K562 (cell line): ENCODE data around the gene SLC25A36. TPM values are rescaled to one million over a fixed set of nuclear protein-coding genes. Genes with fewer than 3 reads are reported as not detected.

Experiments used
- ATAC-seq: fragments of 200-7000 bp; cut with Tn5 transposase; 3 replicates; pipeline ENCODE4 v1.9.1; 2020; ENCODE audit warnings: moderate library complexity
- BruUV-seq: library from RNA; stranded (reverse); fragments of 400-500 nt; replicated peaks from 2 replicates; lab custom pipeline; 2021; lab: Mats Ljungman, UMichigan
- CTCF ChIA-PET: fragments of 300-600 bp; formaldehyde crosslinking; extraction: SDS; loops from one replicate; lab custom pipeline; 2021; ENCODE audit warnings: low intra/inter-chr PET ratio; lab: Yijun Ruan, JAX
- POLR2A ChIA-PET: fragments of 300-600, 350-650 bp; sonication (Branson Sonifier 250); formaldehyde crosslinking; extraction: SDS; loops from one replicate; lab custom pipeline; 2021; ENCODE audit warnings: antibody characterized with exemption, inconsistent platforms; lab: Yijun Ruan, JAX
- DNase-seq, 4 experiments: peaks; one replicate each; pipeline versions ENCODE4 v3.0.0 to v3.0.0-alpha.2; 2011 to 2018; ENCODE audit warnings: low spot score in 3 of 4, mixed read lengths in 3 of 4; ENCODE audit errors: extremely low read depth in 1 of 4
- FAIRE-seq: peaks from 2 replicates; lab custom pipeline; 2011; peaks lifted over from hg19 to GRCh38; lab: Jason Lieb, UNC
- H2AFZ ChIP-seq: 2 replicates; pipeline ENCODE4 v1.6.0; 2011; ENCODE audit warnings: low read depth, low read length, control low read depth, inconsistent platforms
- H3K27ac ChIP-seq: fragments of 200-600 bp; 3 replicates; pipeline ENCODE4 v1.8.0; 2011; ENCODE audit warnings: low read depth, mild to moderate bottlenecking, control low read depth, inconsistent platforms, low read length, moderate library complexity, mixed read lengths; ENCODE audit errors: extremely low read depth
- H3K27me3 ChIP-seq, 2 experiments: fragments of 300-600 bp in 1 of 2; 2 replicates in 1 of 2; 3 replicates in 1 of 2; pipeline versions ENCODE4 v1.6.0 to v1.8.0; 2011; ENCODE audit warnings: inconsistent platforms in 2 of 2, low read length in 2 of 2, mild to moderate bottlenecking in 1 of 2, mixed read lengths in 1 of 2, moderate library complexity in 1 of 2; ENCODE audit not compliant: control insufficient read depth in 2 of 2, insufficient read depth in 2 of 2
- H3K36me3 ChIP-seq: fragments of 300-600 bp; 3 replicates; pipeline ENCODE4 v1.8.0; 2011; ENCODE audit warnings: mild to moderate bottlenecking, low read length, inconsistent platforms; ENCODE audit not compliant: control insufficient read depth, insufficient read depth
- H3K4me1 ChIP-seq, 2 experiments: fragments of 200-600 bp in 1 of 2; replicated peaks in 1 of 2; 2 replicates in 1 of 2; 3 replicates in 1 of 2; pipeline versions ENCODE4 v1.5.1 to v1.8.0; 2011; ENCODE audit warnings: inconsistent platforms in 2 of 2, low read length in 2 of 2, mild to moderate bottlenecking in 1 of 2, mixed read lengths in 1 of 2, moderate library complexity in 1 of 2; ENCODE audit not compliant: control insufficient read depth in 2 of 2, insufficient read depth in 2 of 2
- H3K4me2 ChIP-seq: 2 replicates; pipeline ENCODE4 v1.6.1; 2011; ENCODE audit warnings: low read length, control low read depth, inconsistent platforms, mixed read lengths; ENCODE audit not compliant: insufficient read depth
- H3K4me3 ChIP-seq: fragments of 200-600 bp; sonication (generic), shearing (Covaris generic); 2 replicates; pipeline ENCODE4 v1.5.1; 2016; ENCODE audit warnings: control low read depth, inconsistent platforms
- H3K79me2 ChIP-seq: fragments of 200-600 bp; 3 replicates; pipeline ENCODE4 v1.8.0; 2011; ENCODE audit warnings: low read length, inconsistent platforms; ENCODE audit not compliant: control insufficient read depth, insufficient read depth
- H3K9ac ChIP-seq, 2 experiments: 2 replicates each; pipeline versions ENCODE4 v1.6.0 to v1.6.1; 2011; ENCODE audit warnings: low read depth in 2 of 2, low read length in 2 of 2, control low read depth in 1 of 2, inconsistent platforms in 1 of 2, mild to moderate bottlenecking in 1 of 2, mixed read lengths in 1 of 2; ENCODE audit not compliant: insufficient read depth in 1 of 2
- H3K9me1 ChIP-seq: one replicate; pipeline ENCODE4 v1.6.0; 2011; ENCODE audit warnings: inconsistent platforms, mild to moderate bottlenecking, low read length, moderate library complexity; ENCODE audit not compliant: control insufficient read depth, insufficient read depth
- H3K9me3 ChIP-seq: replicated peaks from 2 replicates; pipeline ENCODE4 v1.5.1; 2011; ENCODE audit warnings: low read depth, low read length, inconsistent platforms; ENCODE audit not compliant: control insufficient read depth, insufficient read depth
- H4K20me1 ChIP-seq: replicated peaks from 2 replicates; pipeline ENCODE4 v1.6.1; 2011; ENCODE audit warnings: low read length, inconsistent platforms, mixed read lengths; ENCODE audit not compliant: control insufficient read depth, insufficient read depth
- CTCF ChIP-seq, 3 experiments: IDR thresholded peaks in 2 of 3; conservative IDR thresholded peaks in 1 of 3; 2 replicates each; pipeline ENCODE4 v1.5.1; 2011 to 2012; ENCODE audit warnings: low read length in 3 of 3, mild to moderate bottlenecking in 3 of 3, control low read depth in 2 of 3, improper control_type of control experiment in 1 of 3, inconsistent platforms in 1 of 3, low read depth in 1 of 3, mixed read lengths in 1 of 3, moderate library complexity in 1 of 3; ENCODE audit not compliant: insufficient read depth in 2 of 3
- POLR2G ChIP-seq: fragments of 200-400 bp; formaldehyde crosslinking; IDR thresholded peaks from 2 replicates; pipeline ENCODE4 v1.6.1; 2017; ENCODE audit warnings: low read depth, mild to moderate bottlenecking, antibody characterized with exemption, low read length, moderate library complexity
- RAD21 ChIP-seq, 2 experiments: fragments of 250-450 bp in 1 of 2; fragments of 450-650 bp in 1 of 2; sonication (Bioruptor Pico) in 1 of 2; formaldehyde crosslinking in 1 of 2; IDR thresholded peaks in 1 of 2; conservative IDR thresholded peaks in 1 of 2; 2 replicates each; pipeline versions ENCODE4 v1.4.0 to v1.8.0; 2020 to 2022; ENCODE audit warnings: mild to moderate bottlenecking in 2 of 2, moderate library complexity in 1 of 2
- REST ChIP-seq, 2 experiments: fragments of 450-650 bp; formaldehyde crosslinking in 1 of 2; IDR thresholded peaks; 2 replicates each; pipeline versions ENCODE4 v1.4.0 to v1.6.1; 2014 to 2020; ENCODE audit warnings: mild to moderate bottlenecking in 2 of 2, borderline replicate concordance in 1 of 2, low read depth in 1 of 2
- THRAP3 ChIP-seq: fragments of 450-650 bp; IDR thresholded peaks from 2 replicates; pipeline ENCODE4 v1.6.1; 2016; ENCODE audit warnings: mild to moderate bottlenecking, inconsistent platforms, borderline replicate concordance
- WHSC1 ChIP-seq: IDR thresholded peaks from one replicate; pipeline ENCODE4 v1.6.1; 2012; ENCODE audit warnings: low read length, control low read depth, inconsistent platforms
- in situ Hi-C: fragments of 300-500 bp; cut with MboI; formaldehyde crosslinking; loops from 4 replicates; pipeline ENCODE4 v1.15.0; 2018; ENCODE audit warnings: inconsistent platforms, mixed read lengths
- intact Hi-C: fragments of 100-400 bp; cut with micrococcal nuclease; formaldehyde crosslinking; loops from 2 replicates; pipeline ENCODE4 v1.14.2; 2022
- polyA plus RNA-seq, 8 experiments: library from polyadenylated mRNA; depleted of rRNA in 4 of 8; stranded (reverse) in 5 of 8; unstranded in 3 of 8; fragments of >200 nt; fragmentation: Nextera tagmentation in 2 of 8; fragmentation: Illumina TruSeq in 1 of 8; extraction: Ambion mirVana in 2 of 8; extraction: Trizol in 1 of 8; gene quantifications; 2 replicates each; pipeline versions ENCODE4 v1.2.1 to v1.2.3, GENCODE V29; 2011 to 2014; ENCODE audit warnings: inconsistent platforms in 1 of 8, missing spikeins in 1 of 8
- total RNA-seq, 7 experiments: library from RNA; depleted of rRNA in 6 of 7; stranded (reverse); fragments of >200 nt in 6 of 7; fragmentation: Illumina TruSeq in 2 of 7; extraction: Trizol in 2 of 7; gene quantifications; 2 replicates each; pipeline versions ENCODE4 v1.2.1 to v1.2.3, GENCODE V29; 2011 to 2021; ENCODE audit warnings: low replicate concordance in 1 of 7

The SLC25A36 gene
- total and polyA plus RNA-seq, 9 of the 15 experiments (the other 6 are each of a cell fraction or from before 2014, with no cell fraction given): 12.0 to 95.3 (median 43.3) TPM

- H3K36me3 ChIP-seq: peaks cover 55% of the 10 kb centered on the region; the same call in 2 of the 3 replicates
- H3K9ac ChIP-seq: no peak overlapping the region
- peak; percentile 77 for ATAC-seq
- no peak overlapping the region for H3K4me2 ChIP-seq
- BruUV-seq: no TSS peak
- in situ Hi-C loops: no loop called here
- H4K20me1 ChIP-seq: no peaks in the 10 kb centered on the region
- H2AFZ ChIP-seq: no peak overlapping the region
- intact Hi-C loops: loop anchor here (2.0 to 10.0 kb wide), 2 partner anchors 48 to 74 kb away; no protein-coding TSS in a partner anchor
- DNase-seq: peak in 1 of 4 experiments; percentile 11
- H3K9me3 ChIP-seq: no peaks in the 10 kb centered on the region
- no peak overlapping the region for H3K27ac ChIP-seq
- no peaks in the 10 kb centered on the region for H3K79me2 ChIP-seq
- H3K4me1 ChIP-seq: no peaks in the 10 kb centered on the region; a peak in 1 of 5 replicates
- no peaks in the 10 kb centered on the region for H3K9me1 ChIP-seq
- TF ChIP-seq POLR2G: no peak
- TF ChIP-seq REST (IDR thresholded peaks at IDR 0.05; ENCODE audit: borderline replicate concordance): peak; percentile 34; the same call in 1 of the 2 replicates
- TF ChIP-seq REST (CRISPR knock-in tag; IDR thresholded peaks at IDR 0.05; ENCODE audit: low read depth): no peak
- TF ChIP-seq THRAP3: no peak
- TF ChIP-seq RAD21 (CRISPR knock-in tag; conservative IDR thresholded peaks at IDR 0.05 in 1 of 2, IDR thresholded peaks at IDR 0.05 in 1 of 2): peak in 1 of 2 experiments; percentile 50; a peak in 2 of 4 replicates
- peak in 1 of 3 experiments; percentile 60; a peak in 2 of 6 replicates for TF ChIP-seq CTCF (IDR thresholded peaks at IDR 0.05 in 2 of 3, conservative IDR thresholded peaks at IDR 0.05 in 1 of 3; ENCODE audit: insufficient read depth in 2 of 3, low read depth in 1 of 3, low read length in 3 of 3)
- TF ChIP-seq WHSC1: no peak
- FAIRE-seq: peak; percentile 37
- ChIA-PET POLR2A (no interaction called here), CTCF (no interaction called here)
- H3K27me3 ChIP-seq: no peaks in the 10 kb centered on the region
- H3K4me3 ChIP-seq: no peak overlapping the region
These were observed 31.2 kb downstream of the SLC25A36 start for GRCh38 chr3:140972833-140973232.
